GM18517 (cell line): ENCODE results near the gene RNF20.
A peak's percentile ranks its signal among the peaks of the same experiment; 100 is the strongest.
"Not testable (repeated sequence)": the region's sequence is repeated elsewhere in the genome, so short reads cannot be mapped to it uniquely, and the experiment has no call there.

Experiments used
- ATAC-seq: cut with Tn5 transposase; IDR thresholded peaks from one replicate; pipeline ENCODE4 v1.9.1; 2021; ENCODE audit warnings: mild to moderate bottlenecking, moderate library complexity; ENCODE audit not compliant: unreplicated experiment

RNF20 gene

DNA sequence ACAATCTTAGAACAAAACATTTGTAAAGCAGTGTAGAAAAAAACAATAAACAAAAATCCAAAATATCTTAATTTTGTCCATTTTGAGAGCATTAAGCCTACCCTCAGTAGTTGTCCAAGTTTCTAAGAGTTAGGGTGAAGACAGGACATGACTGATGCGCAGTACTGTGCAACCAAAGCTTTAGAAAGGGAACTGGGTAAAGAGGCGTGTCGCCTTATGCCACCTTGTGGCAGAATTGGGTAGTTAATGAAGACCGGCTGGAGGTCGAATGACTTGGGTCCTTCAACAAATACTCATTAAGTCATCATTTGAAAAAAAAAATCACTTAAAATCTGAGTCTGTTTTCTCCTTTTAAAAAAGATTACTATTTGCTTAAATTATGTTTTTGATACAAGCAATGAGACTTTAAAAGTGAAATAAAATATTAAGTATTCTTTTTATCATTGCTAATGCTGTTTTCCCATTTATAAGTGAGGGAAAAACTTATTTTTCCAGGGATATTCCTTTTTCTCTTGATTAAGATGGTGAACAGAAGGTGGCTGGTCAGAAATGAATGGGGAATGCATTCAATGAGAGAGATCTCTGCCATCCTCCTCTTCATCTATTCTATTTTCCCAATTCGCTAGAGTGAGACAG lies 3.5 kb upstream of the RNF20 start:
- ATAC-seq, result peak; percentile 41

DNA sequence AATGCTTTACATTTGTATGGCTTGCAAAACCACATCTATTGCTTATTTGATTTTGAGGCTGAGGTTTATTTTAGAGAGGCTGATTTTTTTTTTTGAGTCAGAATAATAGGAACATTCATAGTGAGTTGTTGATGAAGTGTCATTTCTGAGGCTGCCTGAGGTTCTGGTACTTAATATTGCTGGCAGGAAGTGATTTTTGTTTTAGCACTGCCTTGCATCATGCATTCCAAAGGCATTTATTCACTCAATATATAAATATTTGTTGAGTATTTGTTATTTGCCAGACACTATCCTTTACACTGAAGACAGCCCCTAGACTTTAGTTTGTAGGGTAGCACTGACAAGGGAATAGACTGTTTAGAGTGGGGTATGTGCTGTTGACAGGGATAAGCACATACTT lies 2.7 kb downstream of the RNF20 start:
- no peak for ATAC-seq

DNA sequence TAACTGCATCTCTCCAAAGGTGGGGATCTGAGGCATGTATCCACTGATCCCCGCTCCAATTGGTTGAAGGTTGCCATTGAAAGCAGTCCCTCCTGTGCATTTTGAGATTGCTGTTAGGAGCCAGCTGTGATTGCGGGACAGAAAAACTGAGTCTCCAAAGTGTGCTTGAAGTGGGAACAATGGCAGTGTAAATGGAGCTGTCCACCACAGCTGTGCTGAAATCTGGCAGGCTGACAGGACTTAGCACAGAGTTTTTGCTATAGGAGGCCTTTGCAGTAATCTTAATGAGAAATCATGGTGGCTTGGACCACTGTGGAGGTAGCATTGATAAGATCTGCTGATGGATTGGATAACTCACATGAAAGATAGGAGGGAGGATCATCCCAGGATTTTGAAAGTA lies 3.3 kb downstream of the RNF20 start:
- ATAC-seq, result no peak

DNA sequence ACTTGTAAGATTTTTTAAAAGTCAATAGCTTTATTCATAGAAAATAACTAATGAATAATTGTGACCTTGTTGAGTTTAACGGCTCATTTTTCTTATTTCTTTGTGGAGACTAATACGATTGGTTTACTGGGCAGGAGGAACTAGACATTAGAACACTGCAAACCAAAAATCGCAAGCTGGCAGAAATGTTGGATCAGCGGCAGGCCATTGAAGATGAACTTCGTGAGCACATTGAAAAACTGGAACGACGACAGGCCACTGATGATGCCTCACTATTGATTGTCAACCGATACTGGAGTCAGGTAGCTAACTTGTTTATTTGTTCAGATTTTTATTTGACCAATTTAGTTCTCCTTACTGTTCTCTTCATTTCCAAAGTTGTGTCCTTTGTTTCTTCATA lies 6.4 kb downstream of the RNF20 start:
- no peak for ATAC-seq

DNA sequence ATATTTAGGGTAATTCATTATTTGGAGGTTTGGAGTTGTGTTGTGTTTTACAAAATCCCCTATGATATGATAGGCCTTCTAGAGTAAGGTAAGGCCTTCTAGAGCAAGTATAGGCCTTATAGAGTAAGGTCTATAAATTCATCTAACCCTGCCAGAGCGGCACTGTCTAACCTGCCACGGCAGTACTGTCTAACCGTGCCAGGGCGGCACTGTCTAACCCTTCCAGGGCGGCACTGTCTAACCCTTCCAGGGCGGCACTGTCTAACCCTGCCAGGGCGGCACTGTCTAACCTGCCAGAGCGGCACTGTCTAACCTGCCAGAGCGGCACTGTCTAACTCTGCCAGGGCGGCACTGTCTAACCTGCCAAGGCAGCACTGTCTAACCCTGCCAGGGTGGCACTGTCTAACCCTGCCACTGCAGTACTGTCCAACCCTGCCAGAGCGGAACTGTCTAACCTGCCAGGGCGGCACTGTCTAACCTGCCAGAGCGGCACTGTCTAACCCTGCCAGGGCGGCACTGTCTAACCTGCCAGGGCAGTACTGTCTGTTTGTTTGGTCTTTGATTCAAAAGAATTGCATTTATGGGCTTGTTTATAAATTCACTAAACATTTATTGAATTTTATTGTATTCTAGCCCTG lies 9.6 kb downstream of the RNF20 start:
- ATAC-seq, result no peak

DNA sequence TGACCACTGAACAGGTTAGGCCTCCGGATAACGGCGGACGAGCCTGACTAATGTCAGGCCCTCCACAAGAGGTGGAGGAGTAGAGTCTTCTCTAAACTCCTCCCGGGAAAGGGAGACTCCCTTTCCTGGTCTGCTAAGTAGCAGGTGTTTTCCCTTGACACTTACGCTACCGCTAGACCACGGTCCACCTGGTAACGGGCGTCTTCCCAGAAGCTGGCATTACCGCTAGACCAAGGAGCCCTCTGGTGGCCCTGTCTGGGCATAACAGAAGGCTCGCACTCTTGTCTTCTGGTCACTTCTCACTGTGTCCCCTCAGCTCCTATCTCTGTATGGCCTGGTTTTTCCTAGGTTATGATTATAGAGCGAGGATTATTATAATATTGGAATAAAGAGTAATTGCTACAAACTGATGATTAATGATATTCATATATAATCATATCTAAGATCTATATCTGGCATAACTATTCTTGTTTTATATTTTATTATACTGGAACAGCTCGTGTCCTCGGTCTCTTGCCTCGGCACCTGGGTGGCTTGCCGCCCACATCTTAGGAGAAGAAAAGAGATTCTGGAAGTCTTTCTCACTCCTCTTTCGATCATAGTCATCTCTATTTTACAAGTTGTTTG lies 15.9 kb downstream of the RNF20 start:
- not testable (repeated sequence) for ATAC-seq

DNA sequence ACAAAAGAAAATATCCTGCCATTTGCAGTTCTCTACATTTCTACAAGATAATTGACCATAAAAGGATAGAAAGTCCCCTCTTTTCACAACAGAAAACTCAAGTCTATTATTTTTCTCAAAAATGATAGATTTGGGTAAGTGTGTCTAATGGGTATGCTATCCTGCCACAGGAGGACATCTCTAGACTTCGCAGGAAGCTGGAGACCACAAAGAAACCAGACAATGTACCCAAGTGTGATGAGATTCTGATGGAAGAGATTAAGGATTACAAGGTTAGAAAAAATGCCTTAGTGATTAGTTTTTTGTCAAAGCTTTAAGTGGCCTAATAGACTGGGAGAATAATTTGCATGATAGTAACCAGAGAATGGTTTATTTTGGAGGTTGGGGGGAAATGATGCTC lies 28.1 kb downstream of the RNF20 start:
- ATAC-seq, result no peak

DNA sequence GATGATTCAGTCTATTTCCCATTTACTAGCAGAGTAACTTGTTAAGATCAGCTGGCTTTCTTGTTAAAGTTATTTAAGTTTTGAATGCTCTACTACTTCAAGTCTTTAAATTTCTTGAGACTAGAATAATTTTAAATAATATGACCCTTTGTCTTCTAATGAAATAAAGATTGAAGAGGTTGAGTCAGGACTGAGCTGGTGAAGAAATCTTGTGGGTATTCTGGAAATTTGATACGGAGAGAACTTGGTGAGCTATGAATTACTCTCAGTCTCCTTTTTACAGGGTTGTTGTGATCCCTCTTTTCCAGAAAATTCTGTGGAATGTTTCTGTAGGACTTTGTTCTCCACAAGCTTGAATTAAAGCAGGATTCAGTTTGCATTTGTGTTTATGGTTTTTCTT lies 29.3 kb downstream of the RNF20 start:
- ATAC-seq, result no peak

DNA sequence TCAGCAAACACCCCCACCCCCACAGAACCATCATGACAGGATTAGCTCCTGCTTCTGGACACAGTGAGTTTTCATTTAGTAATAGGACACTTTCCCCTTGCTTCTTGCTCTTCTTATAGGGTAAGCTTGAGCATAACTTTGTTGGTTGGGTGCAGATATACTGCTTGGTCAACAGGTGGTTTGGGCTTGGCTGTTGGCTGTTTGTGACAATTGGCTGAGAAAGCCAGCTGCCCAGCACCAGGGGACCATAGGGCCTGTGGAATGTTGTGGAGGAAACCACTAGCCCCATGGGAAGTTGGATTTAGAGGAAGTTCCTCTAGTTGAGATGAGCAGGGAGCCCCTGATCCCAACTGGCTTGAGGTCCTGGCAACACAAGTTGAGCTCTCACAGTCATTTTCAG lies 30.6 kb downstream of the RNF20 start:
- ATAC-seq, result no peak

DNA sequence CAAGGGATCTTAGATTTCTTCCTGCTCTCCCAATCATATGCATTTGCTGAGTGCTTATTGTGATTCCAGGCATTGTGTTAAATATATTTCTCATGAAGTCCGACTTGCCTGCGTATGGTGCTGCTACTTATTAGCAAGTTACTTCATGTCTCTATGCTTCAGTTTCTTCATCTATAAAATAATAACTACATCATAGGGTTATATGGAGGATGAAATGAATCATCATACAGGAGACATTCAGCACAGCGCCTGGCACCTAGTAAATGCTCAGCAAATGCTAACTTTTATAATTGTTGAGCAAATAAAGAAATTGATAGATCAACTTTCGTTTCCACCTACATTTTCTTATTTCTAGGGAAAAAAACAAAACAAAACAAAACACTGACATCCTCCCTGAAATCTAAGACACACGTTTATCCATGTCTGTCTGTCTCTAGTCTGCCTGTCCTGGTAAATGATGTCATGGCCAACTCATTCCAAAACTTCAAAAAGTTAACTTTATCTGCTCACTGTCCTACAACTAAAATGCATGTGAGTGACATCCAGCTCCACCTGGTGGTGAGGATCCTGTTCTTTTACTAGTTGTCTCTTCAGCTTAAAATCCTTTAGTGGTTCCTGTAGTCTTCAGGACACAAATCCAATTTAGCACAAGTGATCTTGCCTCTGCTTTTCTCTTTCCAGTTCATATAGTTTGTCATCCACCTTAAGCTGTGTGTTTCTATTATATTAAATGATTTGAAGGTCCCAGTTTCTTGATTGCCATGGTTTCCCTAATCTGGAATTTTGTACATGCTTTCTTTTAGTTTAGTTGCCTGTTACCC lies 33.5 kb downstream of the RNF20 start:
- ATAC-seq, result peak; percentile 66

DNA sequence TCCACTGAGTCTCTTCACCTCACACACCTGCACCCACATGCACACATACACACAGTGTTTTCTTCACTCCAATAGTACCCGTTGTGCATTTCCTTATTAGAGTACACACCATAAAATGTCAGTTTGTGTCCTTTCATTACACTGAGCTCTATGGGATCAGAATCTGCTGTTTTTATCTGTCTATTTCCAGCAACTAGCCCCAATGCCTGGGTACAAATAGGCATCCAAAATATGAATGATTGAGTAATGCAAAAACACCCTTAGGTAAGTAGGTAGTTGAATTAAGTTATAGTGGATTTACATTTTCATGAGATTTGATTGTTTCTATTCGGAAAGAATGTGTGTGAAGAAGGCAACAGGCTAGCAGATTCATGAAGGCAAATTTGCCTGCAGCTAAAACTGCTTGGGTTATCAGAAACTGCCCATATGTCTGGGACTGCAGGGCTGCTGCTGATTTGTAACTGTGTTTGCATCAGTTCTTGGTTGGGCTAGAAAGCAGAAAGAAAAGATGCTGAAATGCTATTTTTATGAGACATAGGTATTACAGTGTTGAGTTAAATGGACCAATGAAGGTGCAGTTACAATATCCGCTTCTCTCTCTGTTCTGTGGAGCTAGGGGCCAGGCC lies 34.2 kb downstream of the RNF20 start:
- no peak for ATAC-seq

DNA sequence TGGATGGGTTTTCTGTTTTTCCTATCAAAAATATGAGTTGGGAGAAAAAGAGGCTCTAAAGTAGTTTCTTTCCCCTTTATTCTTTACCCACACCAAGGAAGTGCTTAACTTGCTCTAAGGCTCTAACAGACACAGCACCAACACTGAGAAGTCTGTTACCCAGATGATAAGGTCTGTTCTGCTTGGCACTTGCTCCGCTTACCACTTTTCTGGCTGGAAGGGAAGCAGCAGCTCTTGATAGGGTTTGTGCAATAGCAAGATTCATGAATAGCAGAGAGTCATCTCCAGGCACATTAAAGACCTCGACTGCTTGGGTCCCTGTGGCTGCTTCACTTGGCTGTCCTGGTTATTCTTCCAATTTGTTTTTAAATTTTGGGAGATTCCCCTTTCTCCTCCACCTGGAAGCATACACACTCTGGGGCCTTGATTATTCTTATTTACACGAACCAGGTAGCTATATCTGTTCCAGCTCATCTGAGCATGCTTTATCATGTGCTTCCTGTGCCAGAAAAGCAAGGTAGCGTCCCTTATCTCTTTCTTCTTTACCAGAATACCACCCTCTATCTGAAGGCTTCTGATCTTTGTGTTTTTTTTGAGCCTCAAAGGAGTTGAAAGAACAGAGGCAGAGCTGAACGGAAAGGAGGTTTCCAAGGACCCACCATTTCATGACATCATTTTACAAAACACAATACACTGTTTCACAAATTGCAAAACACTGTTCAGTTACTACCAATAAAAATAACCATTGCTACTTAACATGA lies 36.3 kb downstream of the RNF20 start:
- no peak for ATAC-seq

DNA sequence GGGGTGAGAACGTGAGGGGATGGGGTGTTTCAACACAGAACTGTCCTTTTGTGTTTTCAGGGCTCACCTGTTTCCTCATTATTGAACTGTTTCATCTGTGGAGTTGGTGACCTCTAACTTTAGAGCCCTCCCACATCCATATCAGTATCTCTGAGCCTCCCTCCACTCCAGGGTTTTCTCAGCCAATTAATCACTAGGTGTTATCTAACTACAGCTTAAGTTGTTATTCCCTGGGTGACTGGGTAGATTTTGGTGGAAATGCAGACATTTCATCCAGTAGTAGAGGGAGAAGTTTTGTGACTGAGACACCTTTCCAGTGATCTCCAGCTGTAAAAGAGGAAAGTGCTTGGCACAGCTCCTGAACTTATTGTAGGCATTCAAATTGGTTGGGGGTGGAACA lies 37.5 kb downstream of the RNF20 start:
- ATAC-seq, result no peak

DNA sequence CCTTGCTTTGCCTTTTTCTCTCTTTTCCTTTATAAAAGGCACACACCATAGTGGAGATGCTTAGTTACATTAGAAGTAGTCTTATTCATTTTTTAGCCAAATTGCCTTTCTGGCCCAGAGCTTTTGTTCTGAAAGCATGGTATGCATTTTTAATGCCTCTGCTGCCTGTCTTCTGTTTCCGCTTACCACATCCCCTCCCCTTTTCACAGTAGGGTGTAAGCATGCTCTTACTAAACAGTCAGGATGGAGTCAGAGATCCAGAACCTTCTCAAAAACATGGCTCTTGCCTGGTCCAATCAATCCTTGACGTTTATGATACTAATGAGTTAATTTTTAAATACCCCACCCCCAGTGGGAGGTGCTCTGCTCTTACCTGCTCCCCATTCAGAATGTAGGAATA lies 38.7 kb downstream of the RNF20 start:
- no peak for ATAC-seq

DNA sequence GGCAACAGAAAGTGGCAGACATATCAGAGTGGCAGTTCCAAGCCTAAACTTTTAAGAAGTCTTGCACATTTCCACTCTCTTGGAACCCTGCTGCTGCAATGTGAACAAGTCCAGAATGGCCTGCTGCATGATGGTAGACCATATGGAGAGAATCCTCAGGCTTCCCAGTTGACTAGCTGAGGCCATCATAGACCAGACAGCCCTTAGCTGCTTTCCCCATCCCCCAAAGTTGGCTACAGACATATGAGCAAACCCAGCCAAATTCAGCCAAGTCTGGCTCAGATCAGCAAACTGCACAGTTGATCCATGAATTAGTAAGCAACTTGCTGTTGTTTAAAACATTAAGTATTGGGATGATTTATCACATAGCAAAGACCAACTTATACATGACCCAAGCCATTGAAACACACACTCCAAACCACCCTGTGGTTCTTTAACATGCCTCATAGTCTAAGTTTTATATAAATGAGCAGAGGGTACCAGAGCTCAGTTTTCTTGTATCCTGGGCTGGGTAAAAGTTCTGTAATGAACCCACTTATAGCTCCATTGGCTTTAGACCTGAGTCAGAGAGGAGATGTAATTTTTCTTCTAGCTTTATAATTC lies 41.2 kb downstream of the RNF20 start:
- ATAC-seq, result no peak

DNA sequence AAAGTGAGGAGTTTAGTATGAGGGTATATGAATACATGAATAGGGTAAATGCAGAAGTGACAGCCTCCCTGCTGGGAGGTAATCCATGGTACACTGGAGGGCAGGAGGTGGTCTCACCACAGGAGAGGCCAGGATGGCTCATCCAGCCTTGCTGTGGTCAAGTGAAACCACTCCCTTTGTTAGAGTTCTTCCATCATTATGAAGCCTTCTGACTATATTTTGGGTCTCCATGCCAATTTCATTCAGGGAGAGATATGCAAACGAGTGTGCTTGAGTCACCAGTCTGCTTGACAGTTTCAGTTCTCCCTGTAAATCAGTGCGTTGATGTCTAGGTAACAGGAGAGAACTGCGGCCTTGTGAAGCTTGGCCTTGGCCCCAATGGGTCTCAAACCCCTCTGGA lies 44.7 kb downstream of the RNF20 start:
- ATAC-seq, result peak; percentile 42

DNA sequence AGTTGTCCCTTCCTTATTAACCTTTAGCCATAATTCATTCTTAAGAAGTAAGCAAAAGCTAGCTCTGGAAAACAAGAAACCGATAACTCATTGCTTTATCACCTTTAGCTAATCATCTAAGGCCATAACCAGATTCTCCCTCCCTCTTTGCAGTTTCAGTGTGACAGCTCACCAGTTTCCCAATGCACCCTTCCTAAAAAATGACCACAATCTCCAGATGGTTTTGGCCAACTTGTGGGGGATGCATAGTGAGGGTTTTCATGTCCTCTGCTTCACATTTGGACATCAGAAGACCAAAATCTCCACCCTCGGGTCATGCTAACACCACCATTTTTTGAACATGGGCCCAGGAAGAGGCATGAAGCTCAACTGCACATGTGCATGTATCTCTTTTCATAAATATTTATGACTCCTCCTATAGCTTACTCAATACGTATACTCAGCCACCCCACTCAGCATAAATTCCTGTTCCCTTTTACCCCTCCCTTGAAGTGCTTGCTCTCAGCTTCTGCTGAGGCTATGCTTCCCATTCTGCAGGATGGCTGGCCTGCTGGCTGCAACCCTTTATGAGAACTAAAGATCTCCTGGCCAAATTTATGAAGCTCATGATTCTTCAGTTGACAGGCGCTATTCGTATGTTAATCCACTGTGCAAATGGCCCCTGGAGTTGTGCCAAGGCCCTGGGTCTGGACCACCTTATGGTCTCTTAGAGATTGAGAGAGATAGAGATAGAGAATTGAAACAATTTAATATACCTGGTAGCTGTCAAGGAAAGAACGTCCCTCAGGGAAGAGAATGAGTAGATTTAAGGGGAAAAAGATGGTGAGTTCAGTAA lies 46.3 kb downstream of the RNF20 start:
- ATAC-seq, result no peak

DNA sequence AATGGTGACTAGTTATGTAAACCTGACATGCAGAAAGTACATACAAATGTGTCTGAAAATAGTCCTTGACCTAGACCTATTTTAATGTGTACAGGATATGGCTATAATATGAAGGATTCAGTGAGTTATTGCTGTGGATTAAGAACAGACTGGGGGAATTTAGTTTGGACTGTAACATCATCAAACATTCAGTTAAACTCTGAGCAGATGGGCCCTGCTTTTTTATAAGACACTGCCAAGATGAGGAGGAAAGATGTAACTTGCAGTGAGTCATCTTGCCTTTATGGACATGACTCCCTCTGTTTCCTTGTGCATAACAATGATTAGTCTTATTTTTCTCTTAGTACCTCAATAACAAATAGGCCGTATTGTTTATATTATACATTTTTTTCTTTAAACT lies 48.9 kb downstream of the RNF20 start:
- ATAC-seq, result no peak

DNA sequence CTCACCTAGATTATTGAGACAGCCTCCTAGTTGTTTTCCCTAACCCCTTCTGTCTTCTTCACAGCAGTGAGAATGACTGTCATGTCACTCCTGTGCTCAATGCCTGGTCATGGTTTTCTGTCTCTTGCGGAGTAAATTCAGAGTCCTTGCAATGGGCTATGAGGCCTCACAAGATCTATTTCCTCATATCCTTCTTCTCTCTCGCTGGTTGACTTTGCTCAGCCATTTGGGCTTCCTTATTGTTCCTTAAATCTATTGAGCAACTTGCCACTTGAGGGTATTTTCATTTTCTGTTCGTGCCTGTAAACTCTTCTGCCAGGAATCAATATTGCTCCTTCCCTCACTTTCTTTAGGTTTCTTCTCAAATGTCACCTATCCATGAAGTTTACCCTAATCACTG lies 52.1 kb downstream of the RNF20 start:
- no peak for ATAC-seq
